Hippocampal formation (tissue), 2 donors: Measurements from ENCODE around the gene CLDN6.

ENCODE experiments used
- DNase-seq, 2 donors: peaks; one replicate each; lab custom pipeline; 2025; lab: John Stamatoyannopoulos, UW

CLDN6 gene

DNA sequence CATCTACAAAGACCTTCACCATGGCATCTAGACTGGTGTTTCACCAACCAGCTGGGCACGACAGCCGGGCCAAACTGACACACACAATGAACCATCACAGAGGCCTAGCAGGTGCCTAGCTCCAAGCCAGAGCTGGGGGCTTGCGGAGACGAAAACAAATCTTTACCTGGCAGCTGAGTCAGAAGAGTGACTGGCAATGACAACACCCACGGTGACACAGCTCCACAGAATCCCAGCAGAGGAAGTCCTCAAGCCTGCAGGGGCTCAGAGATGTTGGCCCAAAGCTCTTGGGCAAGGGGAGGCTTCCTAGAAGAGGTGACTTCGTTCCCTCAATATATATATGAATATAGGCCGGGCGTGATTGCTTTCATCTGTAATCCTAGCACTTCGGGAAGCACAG is 33.5 kb upstream of the CLDN6 start:
- no peak for DNase-seq

DNA sequence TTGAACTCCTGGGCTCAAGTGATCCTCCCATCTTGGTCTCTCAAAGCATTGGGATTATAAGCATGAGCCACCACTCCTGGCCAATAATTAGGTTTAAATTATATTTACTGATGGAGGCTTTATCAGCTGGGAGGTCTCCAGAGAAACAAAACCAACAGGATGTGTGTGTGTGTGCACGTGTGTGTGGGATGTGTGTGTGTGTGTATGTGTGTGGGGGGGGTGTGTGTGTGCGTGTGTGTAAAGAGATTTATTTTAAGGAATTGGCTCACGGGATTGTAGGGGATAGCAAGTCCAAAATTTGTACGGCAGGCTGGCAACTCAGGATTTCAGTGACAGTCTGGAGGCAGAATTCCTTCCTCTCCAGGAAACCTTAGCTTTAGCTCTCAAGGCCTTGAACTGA is 33.0 kb upstream of the CLDN6 start:
- DNase-seq, result no peak

DNA sequence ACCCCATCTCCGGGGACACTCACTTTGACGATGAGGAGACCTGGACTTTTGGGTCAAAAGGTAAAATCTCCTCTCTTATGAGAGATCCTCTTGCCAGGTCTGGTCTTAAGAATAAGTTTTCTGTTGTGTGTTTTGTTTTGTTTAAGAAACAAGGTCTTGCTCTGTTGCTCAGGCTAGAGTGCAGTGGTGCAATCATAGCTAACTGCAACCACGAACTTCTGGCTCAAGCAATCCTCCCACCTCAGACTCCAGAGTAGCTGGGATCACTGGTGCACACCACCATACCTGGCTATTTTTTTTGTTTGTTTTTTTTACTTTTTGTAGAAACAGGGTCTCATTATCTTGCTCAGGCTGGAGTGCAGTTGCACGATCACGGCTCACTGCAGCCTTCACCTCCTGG is 32.5 kb upstream of the CLDN6 start:
- DNase-seq, result no peak

DNA sequence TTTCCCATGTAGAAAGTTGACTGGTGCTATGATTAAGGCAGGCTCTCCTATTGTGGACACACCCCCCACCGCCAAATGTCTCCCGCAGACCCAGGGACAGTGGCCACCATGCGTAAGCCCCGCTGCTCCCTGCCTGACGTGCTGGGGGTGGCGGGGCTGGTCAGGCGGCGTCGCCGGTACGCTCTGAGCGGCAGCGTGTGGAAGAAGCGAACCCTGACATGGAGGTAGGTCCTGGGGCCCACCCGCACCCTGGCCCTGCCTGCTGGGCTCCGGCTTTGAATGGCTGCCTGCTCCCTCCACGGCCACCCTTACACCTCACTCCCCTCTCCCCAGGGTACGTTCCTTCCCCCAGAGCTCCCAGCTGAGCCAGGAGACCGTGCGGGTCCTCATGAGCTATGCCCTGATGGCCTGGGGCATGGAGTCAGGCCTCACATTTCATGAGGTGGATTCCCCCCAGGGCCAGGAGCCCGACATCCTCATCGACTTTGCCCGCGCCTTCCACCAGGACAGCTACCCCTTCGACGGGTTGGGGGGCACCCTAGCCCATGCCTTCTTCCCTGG is 32.0 kb upstream of the CLDN6 start:
- no peak for DNase-seq

DNA sequence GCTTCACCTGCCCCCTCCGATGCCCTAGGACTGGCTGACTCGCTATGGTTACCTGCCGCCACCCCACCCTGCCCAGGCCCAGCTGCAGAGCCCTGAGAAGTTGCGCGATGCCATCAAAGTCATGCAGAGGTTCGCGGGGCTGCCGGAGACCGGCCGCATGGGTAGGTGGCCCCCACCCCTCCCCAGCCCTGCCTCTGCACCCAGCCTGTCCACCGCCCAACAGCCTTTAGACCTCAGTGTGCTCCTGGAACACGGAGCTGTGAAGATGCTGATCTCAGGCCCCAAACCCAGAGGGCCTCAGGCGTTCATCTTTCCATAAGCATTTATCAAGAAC is 29.4 kb upstream of the CLDN6 start:
- DNase-seq, result no peak

DNA sequence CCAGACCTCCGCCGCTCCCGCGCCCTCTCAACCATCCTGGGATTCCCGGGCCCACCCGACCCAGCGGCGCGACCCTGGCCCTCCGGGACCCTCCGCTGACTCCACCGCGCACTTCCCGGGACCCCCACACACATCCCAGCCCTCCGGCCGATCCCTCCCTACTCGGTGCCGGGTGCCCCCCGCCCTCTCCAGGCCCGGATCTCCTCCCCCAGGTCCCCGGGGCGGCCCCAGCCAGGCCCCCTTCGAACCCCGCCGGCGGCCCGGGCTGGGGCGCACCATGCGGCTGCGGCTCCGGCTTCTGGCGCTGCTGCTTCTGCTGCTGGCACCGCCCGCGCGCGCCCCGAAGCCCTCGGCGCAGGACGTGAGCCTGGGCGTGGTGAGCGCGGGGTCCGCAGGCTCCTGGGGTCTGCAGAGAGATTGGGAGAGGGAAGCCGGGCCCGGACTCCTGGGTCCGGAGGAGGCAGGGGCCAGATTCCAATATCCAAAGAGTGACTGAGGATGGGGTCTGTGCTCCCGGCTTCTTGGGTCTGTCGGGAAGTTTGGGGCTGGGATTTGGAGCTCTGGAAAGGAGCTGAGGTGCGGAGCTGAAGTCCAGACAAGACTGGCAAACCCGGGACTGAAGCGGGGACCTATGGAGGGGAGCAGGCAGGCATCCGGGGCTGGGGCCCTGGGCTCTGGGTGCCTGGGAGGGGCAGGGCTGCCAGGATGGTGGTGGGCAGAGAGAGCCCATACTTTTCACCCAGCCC is 28.8 kb upstream of the CLDN6 start:
- no peak for DNase-seq

DNA sequence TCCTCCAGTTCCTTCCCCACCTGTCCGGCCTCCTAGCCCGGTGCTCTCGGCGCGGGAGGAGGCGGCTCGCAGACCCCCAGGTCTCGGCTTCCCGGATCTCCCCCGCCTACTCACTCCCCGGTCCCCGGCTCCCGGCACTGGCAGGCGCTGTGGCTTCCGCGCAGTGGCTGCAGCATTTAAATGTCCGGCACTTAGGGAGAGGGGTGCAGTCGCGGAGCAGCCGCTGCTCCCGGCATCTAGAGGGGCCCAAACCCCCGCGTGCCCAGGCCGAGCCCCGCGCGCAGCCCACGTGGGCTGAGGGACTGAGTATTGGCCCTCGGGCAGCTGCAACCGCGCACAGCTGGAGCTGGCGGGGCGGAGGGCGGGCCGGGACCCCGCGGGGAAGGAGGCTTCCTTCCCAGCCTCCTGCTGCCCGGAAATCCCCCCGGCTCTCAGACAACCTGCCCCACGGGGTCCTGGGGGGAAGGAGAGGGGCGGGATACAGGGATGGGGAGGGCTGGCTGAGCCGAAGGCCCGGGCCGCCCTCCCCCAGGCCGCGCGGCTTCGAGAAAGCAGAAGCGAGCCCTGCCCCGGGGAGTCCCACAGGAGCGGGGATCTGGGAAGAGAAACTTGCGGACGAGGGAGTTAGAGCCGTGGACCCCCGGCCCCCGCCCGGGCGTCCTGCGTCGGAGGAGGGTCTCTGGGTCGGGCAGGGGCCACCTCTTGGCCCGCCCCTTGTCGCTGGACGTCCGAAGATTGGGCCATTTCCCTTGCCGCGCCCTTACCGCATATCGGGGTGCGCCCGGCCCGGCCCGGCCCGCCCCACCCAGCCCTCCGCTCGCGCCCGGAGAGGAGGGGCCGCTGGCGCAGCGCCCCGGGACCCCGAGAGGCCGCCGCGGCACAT is 28.0 kb upstream of the CLDN6 start, which contains the start of gene MMP25:
Gene MMP25, plus strand, starts transcription at position 804 of the 883 bp plus-strand sequence. CDS start 357 bp downstream, outside the sequence.
- DNase-seq, result no peak

DNA sequence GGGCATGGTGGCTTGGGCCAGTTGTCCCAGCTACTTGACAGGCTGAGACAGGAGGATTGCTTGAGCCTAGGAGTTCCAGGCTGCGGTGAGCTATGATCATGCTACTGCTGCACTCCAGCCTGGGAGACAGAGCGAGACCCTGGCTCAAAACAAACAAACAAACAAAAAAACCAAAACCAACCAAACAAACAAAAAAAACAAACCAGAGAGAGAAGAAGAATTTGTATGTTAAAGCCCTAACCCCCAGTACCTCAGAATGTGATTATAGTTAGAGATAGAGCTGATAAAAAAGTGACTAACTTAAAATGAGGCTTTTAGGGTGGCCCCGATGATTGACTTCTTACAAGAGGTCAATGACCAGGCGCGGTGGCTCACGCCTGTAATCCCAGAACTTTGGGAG is 26.7 kb upstream of the CLDN6 start:
- DNase-seq, result no peak

DNA sequence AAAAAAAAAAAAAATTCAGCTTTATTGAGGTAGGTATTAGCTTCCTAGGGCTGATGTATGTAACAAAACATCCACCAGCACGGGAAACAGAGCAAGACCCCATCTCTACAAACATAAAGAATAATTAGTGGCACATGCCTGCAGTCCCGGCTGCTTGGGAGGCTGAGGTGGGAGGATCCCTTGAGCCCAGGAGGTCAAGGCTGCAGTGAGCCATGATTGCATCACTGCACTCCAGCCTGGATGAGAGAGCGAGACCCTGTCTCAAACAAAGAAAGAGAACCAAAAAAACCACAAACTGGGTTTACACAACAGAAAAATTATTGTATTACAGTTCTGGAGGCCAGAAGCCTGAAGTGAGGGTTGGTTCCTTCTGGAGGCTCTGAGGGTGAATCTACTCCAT is 24.4 kb upstream of the CLDN6 start:
- no peak for DNase-seq

DNA sequence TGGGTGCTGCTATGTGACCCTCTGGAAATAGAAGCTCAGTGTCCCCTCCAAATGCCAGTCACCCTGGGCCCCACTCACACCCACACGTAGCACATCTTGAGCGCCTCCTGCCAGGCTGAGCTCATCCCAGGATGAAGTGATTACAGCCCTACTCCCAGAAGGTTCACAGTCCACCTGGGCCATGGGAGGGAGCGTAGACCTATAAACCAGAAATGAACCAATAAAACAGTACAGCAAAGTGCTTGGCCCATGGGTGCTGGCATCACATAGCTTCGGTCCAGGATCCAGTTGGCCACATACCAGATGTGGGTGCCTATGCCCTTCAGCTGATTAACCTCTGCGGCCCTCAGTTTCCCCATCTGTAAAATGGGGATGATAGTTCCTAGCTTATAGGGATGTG is 20.9 kb upstream of the CLDN6 start:
- no peak for DNase-seq

DNA sequence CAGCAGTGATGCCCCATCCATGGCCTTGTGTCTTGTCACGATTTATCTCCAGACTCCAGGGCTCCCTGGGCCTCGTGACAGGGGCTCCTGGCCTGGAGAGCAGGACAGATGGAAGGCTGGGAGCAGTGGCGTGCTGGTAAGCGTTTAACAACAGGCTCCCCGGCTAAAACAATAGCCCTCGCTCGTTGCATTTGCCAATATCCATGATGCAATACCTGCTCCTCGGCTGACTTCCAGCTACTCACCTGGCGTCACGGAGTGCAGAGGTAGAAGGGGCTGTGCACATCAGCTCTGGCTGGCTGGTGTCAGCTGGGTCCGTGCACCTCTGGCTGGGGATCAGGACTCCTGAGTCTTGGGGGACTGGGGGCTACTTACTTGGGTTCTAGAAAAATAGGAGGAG is 20.3 kb upstream of the CLDN6 start:
- no peak for DNase-seq

DNA sequence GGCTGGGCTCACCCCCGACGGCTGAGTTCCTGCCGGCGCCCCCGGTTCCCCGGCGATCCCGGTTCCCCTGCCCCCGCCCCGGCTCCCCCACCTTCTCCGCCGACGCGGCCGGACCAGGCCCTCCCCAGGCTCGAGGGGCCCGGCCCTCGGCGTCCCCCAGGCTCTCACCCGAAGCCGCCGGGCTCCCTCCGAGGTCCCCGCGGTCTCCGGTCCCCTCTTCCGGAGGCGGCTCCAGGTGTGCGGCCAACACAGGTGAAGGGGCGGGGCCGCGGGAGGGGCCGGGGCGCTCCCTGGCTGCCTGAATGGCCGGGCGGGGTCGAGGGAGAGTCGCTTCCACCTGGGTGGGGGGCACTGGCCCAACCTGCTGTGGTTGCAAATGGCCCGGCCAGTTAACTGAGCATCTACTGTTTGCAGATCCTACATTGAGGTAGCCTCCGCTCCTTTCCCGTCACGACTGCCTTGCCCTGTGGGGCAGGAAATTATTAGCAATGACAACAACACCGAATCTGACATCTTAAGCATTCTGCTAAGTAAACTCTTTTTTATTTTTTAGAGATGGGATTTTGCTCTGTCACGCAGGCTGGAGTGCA is 18.8 kb upstream of the CLDN6 start, which contains the start of gene BICDL2:
Gene BICDL2, minus strand, starts transcription at position 219 of the 590 bp plus-strand sequence. CDS start 1,448 bp downstream, outside the sequence.
- DNase-seq, result no peak

DNA sequence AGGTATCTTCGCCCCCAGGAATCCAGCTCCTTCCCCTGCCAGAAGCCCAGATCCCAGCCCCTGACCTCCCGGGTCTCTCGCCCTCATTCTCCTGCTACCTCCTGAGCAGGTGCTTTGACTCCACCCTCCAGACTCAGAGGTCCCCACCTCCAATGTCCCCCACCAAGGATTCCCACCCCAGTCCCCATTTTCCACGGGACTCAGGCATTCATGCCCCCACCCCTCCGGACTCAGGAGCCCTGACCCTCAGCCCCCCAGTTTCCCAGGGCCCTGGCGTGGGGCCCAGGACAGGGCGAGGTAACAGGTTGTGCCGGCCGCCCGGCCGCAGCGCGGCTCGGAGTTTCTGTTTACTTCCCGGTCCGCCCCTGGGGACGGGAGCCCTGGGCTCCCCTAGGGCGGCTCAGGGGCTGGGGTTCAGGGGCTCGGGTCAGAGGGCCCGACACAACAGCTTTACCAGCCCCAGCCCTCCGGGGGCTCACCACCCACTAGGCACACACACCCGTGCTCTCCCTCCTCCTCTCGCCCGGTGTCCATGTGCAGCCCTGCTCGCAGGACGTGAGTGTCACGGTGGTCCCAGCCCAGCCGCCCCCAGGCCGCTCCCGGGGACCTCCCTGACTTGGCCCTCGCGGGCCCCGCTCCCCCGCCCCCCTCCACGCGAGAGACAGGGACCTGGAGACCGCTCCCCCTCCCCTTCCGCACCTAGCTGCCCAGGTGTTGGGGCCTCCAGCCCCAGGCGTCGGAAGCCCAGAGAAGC is 18.2 kb upstream of the CLDN6 start:
- DNase-seq, result no peak

DNA sequence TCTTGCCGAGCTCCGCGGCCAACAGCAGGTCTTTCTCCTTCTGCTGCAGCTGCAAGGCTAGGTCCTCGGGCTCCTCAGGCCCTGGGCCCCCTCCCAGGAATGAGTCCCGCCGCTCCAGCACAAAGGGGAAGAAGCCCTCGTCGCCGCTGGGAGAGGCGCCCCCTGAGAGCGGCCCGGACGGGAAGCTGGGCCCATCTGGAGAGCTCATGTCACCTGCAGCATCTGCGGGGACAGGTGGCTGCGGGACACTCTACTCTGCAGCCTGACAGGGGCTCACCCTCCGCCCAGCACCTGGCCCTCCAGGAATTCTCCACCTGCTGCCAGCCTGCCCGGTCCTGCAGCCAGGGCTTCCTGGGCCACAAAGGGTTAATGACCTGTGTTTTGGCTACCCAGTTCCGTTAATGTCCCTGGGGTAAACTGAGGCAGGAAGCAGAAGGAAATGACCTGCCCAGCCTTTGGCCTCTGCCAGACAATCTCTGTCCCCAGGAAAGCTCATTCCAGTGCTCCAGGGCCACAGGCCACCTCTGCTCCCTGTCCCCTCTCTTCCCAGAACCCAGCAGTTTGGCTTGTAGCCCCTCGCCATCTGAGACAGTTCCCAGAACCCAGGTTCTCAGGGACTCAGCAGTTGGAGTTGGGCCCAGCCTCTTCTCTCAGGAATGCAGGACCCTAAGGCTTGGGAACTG is 17.4 kb upstream of the CLDN6 start:
- no peak for DNase-seq

DNA sequence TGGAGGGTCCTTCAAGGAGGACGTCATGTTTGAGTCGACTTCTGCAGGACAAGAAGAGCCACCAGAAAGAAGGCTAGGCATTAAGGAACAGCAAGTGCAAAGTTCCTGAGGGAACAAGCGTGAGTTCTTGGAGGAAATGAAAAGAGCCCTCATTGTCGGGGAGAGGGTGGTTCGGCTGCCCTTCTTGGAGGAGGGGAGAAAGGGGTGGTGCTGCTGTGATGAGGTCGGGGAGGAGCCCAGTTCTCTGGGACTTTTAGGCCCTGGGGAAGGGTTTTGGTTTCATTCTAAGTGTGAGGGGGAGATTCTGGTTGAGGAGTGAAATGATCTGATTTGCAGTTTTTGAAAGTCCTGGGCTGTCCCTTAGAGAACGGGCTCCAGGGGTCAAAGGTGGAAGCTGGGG is 14.6 kb upstream of the CLDN6 start:
- no peak for DNase-seq

DNA sequence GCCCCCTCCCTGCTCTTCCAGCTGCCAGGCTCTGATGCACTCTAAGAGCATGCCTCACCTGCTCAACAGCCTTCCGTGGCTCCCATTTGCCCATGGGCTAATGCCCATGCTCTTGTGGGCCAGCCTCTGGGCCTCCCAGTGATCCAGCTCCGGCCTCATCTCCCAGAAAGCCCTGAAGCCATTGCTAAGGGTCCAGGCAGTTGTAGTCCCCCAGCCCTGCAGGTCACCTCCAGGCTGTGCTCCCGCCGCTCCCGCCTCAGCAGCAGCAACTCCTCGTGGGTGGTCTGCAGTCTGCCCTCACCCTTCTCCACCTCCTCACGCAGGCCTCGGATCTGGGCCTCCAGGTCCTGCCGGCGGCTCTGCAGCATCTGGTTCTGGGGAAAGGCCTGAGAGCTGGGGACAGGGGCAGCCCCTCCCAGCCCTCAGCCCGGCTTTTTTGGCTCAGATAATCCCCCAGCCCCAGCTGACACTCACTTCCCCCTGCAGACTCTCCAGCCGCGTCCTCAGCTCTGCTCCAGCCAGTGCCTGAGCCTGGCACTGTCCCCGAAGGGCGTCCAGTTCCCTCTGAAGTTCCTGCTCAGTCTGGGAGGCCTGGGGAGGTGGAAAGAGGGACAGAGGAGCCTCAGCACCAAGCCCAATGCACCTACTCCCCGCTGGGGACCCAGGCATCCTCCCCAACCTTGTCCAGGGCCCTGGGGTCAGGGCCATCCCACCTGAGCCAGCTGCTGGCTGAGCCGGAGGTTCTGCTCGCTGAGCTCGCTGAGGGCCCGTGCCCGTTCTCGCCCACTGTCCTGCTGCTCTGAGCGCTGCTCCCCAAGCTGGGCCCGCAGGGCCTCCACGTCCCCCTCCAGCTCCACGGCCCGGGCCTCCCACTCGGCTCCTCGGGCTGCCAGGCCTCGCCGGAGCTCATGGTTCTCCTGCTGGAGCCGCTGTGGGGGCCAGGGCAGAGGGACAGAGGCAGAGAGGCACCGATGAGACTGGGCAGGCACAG is 12.5 kb upstream of the CLDN6 start:
- DNase-seq, result no peak

DNA sequence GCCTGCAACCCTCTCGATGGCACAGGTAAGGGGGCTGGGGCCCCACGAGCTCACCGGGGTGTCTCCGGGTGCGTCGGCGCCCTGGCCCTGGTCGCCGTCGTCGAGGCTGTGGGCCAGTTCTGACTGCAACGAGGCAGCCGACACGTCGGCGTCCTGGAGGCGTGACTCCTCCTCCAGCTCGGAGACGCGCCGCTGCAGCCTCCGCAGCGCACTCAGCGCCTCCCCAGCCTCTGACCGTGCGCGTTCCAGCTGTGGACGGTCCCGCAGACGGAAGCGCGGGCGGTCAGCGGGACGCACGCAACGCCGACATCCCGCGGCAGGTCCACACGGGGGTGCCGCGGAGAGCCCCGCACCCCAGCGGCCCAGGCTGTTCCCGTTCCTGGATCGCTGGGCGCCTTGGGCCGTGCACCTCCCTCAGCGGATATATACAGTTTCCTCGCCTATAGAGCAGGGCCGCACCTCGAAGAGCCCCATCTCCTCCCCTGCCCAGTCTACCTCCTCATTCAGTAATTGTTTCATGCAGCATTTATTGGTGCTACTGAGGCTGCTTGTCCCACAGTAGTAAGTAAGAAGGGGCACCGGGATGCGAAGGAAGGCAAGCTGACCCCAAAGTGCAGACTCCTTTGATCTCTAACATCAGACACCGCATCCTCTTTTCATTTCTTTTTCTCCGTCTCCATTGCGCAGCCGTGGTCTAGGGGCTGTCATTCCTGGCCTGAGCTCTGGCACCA is 11.7 kb upstream of the CLDN6 start:
- no peak for DNase-seq

DNA sequence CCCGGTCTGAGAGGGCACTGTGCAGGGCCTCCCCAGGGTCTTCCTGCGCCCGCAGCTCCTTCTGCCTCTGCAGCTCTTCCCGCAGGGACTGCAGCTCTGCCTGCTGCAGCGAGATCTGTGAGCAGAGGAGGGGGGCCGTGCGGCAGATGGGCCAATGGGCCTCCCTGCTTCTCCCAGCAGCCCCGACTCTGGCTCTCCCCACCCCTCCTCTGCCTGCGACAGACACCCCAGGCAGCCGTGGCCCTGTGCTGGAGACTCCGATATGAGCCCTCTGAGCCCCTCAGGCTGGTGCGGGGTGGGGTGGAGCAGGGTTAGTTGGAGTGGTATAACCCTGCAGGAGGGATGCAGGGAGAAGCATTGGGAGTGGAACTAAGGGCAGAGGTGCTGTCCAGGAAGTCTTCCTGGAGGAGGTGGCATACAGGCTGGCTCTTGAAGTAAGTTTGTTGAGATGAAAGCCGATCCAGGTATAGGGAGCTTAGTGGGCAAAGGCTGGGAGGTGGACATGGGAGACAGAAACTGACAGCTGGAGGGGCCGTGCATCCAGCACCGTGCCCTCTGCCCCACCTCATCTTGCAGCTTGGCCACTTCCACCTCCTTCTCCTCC is 10.8 kb upstream of the CLDN6 start:
- no peak for DNase-seq
